Kidney (tissue), 14 donors: ENCODE results near the gene TRIM72. TPM values are rescaled to one million over a fixed set of nuclear protein-coding genes. Genes with fewer than 3 reads are reported as not detected.

ENCODE experiments used
- DNase-seq, 5 donors: peaks; one replicate each; pipeline ENCODE4 v3.0.0-alpha.2; 2013 to 2020
- FAIRE-seq: peaks from 2 replicates; lab custom pipeline; 2012; peaks lifted over from hg19 to GRCh38; lab: Jason Lieb, UNC
- H3K27ac ChIP-seq, 2 donors: one replicate each; pipeline ENCODE4 v1.7.0; 2013; ENCODE audit warnings: low read depth in 2 of 2, low read length in 2 of 2, inconsistent platforms in 1 of 2
- H3K27me3 ChIP-seq: one replicate; pipeline ENCODE4 v1.7.1; 2013; ENCODE audit warnings: low read length, inconsistent platforms; ENCODE audit not compliant: control insufficient read depth, insufficient read depth
- H3K36me3 ChIP-seq, 3 donors: one replicate each; pipeline versions ENCODE4 v1.7.0 to v1.7.1; 2013; ENCODE audit warnings: low read length in 3 of 3, control low read depth in 1 of 3, inconsistent platforms in 1 of 3; ENCODE audit not compliant: insufficient read depth in 3 of 3, control insufficient read depth in 2 of 3
- H3K4me1 ChIP-seq, 3 donors: one replicate each; pipeline versions ENCODE4 v1.7.0 to v1.7.1; 2013; ENCODE audit warnings: low read length in 3 of 3, inconsistent platforms in 1 of 3, low read depth in 1 of 3; ENCODE audit not compliant: control insufficient read depth in 2 of 3, insufficient read depth in 2 of 3
- H3K4me3 ChIP-seq, 3 donors: one replicate each; pipeline versions ENCODE4 v1.7.0 to v1.8.1; 2013; ENCODE audit warnings: low read length in 3 of 3, control low read depth in 1 of 3, inconsistent platforms in 1 of 3
- H3K9ac ChIP-seq, 3 donors: one replicate each; pipeline versions ENCODE4 v1.7.0 to v1.7.1; 2013; ENCODE audit warnings: low read length in 3 of 3, control low read depth in 1 of 3, inconsistent platforms in 1 of 3
- H3K9me3 ChIP-seq, 3 donors: one replicate each; pipeline versions ENCODE4 v1.7.0 to v1.7.1; 2013; ENCODE audit warnings: low read length in 3 of 3, control low read depth in 1 of 3, inconsistent platforms in 1 of 3; ENCODE audit not compliant: control insufficient read depth in 2 of 3, insufficient read depth in 1 of 3
- CTCF ChIP-seq: IDR thresholded peaks from 3 replicates; pipeline ENCODE4 v1.5.1; 2012; ENCODE audit warnings: mild to moderate bottlenecking, moderate library complexity, borderline replicate concordance; ENCODE audit not compliant: insufficient read depth; ENCODE audit errors: extremely low read depth
- intact Hi-C: fragments of 100-400 bp; cut with DNase I; formaldehyde crosslinking; loops from one replicate; pipeline ENCODE4 v1.11.1; 2022
- polyA plus RNA-seq: library from polyadenylated mRNA; stranded (reverse); fragments of 350-450 nt; fragmentation: Illumina TruSeq; extraction: RNeasy Lipid Tissue Mini Kit (QIAGEN cat#74804); gene quantifications from one replicate; pipeline ENCODE4 v1.2.3, GENCODE V29; 2014; ENCODE audit warnings: low read depth, low replicate concordance; ENCODE audit not compliant: insufficient read depth
- total RNA-seq: library from RNA; stranded (reverse); fragmentation: NEBNext Ultra II Directional; extraction: Animal tissue kit (Norgen Biotek cat#: 25700); gene quantifications from one replicate; pipeline ENCODE4 v1.2.1, GENCODE V29; 2021
- donor health status: control.
- donor health status: control.
- donor health status: control.
- donor health status: control.
- donor health status: control.
- donor health status: DM: yes; HTN: yes; CAD: no.
- donor health status: Normal renal cell carcinoma (clear cell type).

Gene TRIM72
- total and polyA plus RNA-seq, 2 donors from 2014 or later = 0.06 to 0.11 TPM

DNA sequence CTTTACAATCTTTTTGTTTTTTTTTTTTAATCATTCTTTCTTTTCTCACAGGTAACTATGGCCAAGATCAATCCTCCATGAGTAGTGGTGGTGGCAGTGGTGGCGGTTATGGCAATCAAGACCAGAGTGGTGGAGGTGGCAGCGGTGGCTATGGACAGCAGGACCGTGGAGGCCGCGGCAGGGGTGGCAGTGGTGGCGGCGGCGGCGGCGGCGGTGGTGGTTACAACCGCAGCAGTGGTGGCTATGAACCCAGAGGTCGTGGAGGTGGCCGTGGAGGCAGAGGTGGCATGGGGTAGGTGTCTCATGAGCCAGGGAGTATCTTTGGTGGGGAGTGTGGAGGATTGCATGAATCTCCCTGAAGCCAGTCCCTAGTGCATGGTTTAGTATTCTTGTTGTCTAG, 29.0 kb upstream of the TRIM72 start:
- TF ChIP-seq CTCF = no peak

GRCh38 chr16:31185339-31185738, 28.6 kb upstream of the TRIM72 start:
- Histone ChIP-seq H3K4me3 (no peak overlapping the region), H3K9me3 (no peaks in the 10 kb centered on the region), H3K27me3 (no peaks in the 10 kb centered on the region), H3K4me1 (peaks cover 0 to 15% (median 15%) of the 10 kb centered on the region in 3 donors), H3K27ac (no peak overlapping the region), H3K36me3 (peaks cover 36 to 76% (median 62%) of the 10 kb centered on the region in 3 donors), H3K9ac (no peak overlapping the region)
- no peak for DNase-seq
- no peak for TF ChIP-seq CTCF
- intact Hi-C loops = no loop called here
- no peak for FAIRE-seq

More for the DNA sequence above, 29.0 kb upstream of the TRIM72 start:
- Histone ChIP-seq H3K9me3 (no peaks in the 10 kb centered on the region), H3K4me1 (peaks cover 0 to 15% (median 15%) of the 10 kb centered on the region in 3 donors), H3K9ac (no peak overlapping the region), H3K27ac (no peak overlapping the region), H3K27me3 (no peaks in the 10 kb centered on the region), H3K4me3 (no peak overlapping the region), H3K36me3 (peaks cover 32 to 71% (median 57%) of the 10 kb centered on the region in 3 donors)
- DNase-seq (no peak), FAIRE-seq (no peak)
- intact Hi-C loops = no loop called here

- Histone ChIP-seq H3K27ac (no peak overlapping the region), H3K4me1 (peaks cover 0 to 15% (median 14%) of the 10 kb centered on the region in 3 donors)
Observed at GRCh38 chr16:31186176-31186575, 27.7 kb upstream of the TRIM72 start.

More at GRCh38 chr16:31186176-31186575, 27.7 kb upstream of the TRIM72 start:
- H3K27me3 ChIP-seq = no peaks in the 10 kb centered on the region
- DNase-seq (no peak), FAIRE-seq (no peak)
- no peak for TF ChIP-seq CTCF
- intact Hi-C loops = no loop called here
- no peaks in the 10 kb centered on the region for H3K9me3 ChIP-seq
- H3K9ac ChIP-seq = no peak overlapping the region
- H3K36me3 ChIP-seq = peaks cover 39 to 84% (median 66%) of the 10 kb centered on the region in 3 donors
- H3K4me3 ChIP-seq = no peak overlapping the region
